ENCODE measurements around the gene C2CD2.

C2CD2 gene

DNA sequence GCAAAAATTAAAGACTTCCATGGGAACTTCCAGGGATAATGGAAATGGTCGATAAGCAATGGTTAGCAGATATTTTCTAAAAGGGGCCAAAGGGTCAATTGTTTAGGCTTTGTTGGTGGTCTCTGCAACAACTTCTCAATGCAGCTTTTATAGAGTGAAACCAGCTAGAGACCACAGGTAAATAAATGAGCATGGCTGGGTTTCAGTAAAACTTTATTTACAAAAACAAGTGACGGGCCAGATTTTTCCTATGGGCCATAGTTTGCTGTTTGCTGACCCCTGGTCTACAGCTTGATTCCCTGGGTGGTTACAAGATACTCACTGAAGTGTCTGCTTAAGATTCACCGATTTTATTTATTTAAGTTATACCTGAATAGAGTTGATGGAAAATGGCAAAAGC, 52.0 kb downstream of the C2CD2 start:
- FAIRE-seq, result no peak
- TF ChIP-seq TAF1 (IDR thresholded peaks at IDR 0.05; ENCODE audit: borderline replicate concordance, low read depth, low read length), result no peak
- TF ChIP-seq POLR2AphosphoS5 (IDR thresholded peaks at IDR 0.05; ENCODE audit: low read depth, low read length), result no peak

DNA sequence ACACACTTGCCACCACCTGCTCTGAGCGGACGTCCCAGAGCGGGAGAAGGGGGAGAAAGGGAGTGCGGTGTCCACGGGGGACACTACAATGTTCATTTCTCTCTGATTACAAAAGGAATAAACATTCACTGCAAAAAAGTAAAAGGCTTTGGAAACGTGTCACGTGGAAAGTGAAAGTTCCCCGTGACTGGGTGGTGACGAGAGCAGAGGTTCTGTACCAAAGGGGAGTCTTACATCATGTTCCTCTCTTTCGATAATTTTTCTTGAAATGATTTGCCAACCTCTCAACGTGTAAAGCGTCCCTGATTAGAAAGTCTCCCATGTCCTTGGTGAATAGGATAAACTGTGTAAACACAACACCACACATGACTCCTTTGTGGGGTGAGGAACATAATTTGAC, 52.7 kb downstream of the C2CD2 start:
- no peak for DNase-seq (ENCODE audit: insufficient read length)
- no peak for TF ChIP-seq POLR2AphosphoS5 (IDR thresholded peaks at IDR 0.05; ENCODE audit: low read depth, low read length)
- TF ChIP-seq TAF1 (IDR thresholded peaks at IDR 0.05; ENCODE audit: borderline replicate concordance, low read depth, low read length), result no peak
- no peak for TF ChIP-seq POLR2A (IDR thresholded peaks at IDR 0.05; ENCODE audit: low read depth, low read length)
- FAIRE-seq, result no peak

More for the DNA sequence above, 52.0 kb downstream of the C2CD2 start:
- DNase-seq (ENCODE audit: insufficient read length), result no peak

DNA sequence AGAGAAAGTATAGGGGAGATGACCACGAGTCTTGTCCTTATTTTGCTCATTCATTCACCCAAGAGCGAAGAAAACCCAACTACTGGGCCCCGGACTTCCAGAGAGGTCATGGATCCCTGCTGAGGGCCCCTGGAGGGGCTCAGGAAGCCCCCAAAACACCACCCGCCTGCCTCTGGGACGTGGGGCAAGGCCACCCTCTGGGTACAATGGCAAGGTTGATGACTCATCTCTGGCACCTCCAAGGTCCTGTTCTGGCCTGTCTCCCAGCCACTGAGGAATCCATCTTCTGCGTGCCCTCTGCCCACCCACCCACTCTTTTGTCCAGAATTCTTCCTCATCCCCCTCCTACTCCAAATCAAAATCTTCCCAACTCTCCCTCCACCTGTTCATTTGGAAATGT, 53.4 kb downstream of the C2CD2 start:
- no peak for FAIRE-seq
- TF ChIP-seq POLR2AphosphoS5 (IDR thresholded peaks at IDR 0.05; ENCODE audit: low read depth, low read length) (no peak), TAF1 (IDR thresholded peaks at IDR 0.05; ENCODE audit: borderline replicate concordance, low read depth, low read length) (no peak), POLR2A (IDR thresholded peaks at IDR 0.05; ENCODE audit: low read depth, low read length) (no peak)
- DNase-seq (ENCODE audit: insufficient read length), result no peak

DNA sequence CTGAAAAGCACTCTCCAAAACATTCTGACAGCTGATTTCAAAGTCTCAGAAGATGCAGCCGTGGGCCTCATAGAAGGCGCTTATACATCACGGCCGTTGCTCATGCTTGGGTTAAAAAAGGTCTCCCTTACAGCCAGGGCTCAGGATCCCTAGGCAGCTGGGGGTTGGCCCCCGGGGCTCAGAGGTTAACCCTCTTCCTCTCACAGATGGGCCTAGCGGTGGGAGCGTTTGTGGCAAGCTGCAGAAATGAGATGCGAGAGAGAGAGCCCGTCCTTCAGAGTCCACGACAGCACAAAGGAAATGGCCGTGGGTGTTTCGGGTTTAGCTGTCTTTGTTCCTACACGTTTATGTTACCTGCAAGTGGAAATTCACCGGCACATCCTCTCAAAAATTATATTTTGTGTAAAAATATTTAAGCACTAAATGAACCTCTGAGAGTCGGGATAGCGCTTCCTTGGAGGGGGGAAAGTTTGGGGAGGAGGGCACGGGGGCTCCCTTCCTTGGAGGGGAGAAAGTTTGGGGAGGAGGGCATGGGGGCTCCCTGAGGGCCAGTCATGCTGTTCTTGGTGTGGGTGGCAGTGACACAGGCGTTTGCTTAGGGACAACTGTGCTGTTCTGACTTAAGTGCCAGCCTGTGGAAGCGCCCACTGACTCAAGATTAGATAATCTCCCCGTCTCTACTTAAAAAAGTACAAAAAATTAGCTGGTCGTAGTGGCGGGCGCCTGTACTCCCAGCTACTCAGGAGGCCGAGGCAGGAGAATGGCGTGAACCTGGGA, 54.2 kb downstream of the C2CD2 start:
- no peak for DNase-seq (ENCODE audit: insufficient read length)
- TF ChIP-seq POLR2A (IDR thresholded peaks at IDR 0.05; ENCODE audit: low read depth, low read length) (no peak), TAF1 (IDR thresholded peaks at IDR 0.05; ENCODE audit: borderline replicate concordance, low read depth, low read length) (no peak)
- no peak for FAIRE-seq

DNA sequence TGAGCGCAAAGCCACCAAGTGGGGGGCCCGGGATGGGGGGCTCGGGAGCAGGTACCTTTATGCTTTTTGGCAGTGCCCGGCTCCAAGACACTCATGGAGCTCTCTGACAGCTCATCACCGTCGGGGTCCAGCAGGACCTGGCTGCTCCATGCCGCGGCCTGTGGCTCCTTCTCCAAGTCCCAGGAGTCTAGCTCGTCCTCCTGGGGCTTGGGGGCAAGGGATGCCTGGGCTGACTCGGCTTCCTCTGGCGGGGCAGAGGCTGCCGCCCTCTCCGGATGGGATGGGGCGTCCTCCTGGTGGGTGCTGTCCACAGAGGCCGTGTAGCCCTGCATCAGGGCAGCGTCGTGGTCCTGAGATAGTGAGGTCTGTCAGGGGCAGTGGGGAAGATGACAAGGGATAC, 54.8 kb downstream of the C2CD2 start:
- TF ChIP-seq POLR2AphosphoS5 (IDR thresholded peaks at IDR 0.05; ENCODE audit: low read depth, low read length) (no peak), TAF1 (IDR thresholded peaks at IDR 0.05; ENCODE audit: borderline replicate concordance, low read depth, low read length) (no peak), POLR2A (IDR thresholded peaks at IDR 0.05; ENCODE audit: low read depth, low read length) (no peak)
- FAIRE-seq, result no peak
- DNase-seq (ENCODE audit: insufficient read length), result no peak

DNA sequence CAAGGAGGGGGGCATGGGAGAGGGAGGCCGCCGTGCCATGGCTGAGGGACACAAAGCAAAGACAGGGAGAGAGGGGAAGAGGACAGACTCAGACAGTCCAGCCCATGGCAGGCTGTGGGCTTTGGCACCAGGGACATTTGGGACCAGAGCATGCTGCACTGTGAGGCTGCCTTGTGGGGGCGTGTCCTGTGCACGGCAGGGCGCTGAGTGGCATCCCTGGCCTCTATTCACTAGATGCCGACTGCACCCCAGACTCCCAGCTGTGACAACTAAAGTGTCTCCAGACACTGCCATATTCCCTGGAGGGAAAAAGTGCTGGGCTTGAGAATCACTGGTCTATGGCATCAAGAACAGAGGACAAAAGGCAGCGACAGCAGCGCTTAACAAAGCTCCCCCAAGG, 56.1 kb downstream of the C2CD2 start:
- DNase-seq (ENCODE audit: insufficient read length), result no peak
- TF ChIP-seq POLR2A (IDR thresholded peaks at IDR 0.05; ENCODE audit: low read depth, low read length), result no peak
- FAIRE-seq, result no peak

DNA sequence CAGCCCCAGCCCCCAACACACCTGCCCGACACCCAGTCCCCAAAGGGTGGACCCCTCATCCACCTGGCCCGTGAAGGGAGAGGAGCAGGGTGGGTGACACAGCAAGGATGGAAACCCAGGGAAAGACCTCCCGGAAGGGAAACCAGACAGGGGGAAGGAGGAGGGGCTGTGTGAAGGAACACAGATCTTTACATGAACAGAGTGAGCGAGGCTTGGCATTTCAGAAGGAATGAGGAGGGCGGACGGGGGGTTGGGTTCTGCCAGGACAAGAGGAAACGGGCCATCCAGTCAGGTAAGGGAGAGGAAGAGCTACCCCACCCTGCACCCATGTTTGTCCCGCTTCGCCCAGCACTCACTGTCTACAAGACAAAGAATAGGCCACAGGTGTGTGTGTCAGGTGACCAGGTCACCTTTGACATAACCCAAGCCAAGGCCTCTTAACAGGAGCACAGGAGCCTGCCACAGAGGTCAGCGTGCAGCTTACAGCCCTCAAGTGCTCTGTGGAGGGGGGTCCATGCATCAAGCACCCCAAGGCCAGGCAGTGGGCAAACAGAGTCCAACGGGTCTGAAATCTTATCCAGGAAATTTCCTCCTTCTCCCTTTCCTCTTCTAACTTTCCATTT, 56.7 kb downstream of the C2CD2 start:
- TF ChIP-seq TAF1 (IDR thresholded peaks at IDR 0.05; ENCODE audit: borderline replicate concordance, low read depth, low read length) (no peak), POLR2AphosphoS5 (IDR thresholded peaks at IDR 0.05; ENCODE audit: low read depth, low read length) (no peak), POLR2A (IDR thresholded peaks at IDR 0.05; ENCODE audit: low read depth, low read length) (no peak)
- FAIRE-seq, result no peak
- DNase-seq (ENCODE audit: insufficient read length), result no peak

DNA sequence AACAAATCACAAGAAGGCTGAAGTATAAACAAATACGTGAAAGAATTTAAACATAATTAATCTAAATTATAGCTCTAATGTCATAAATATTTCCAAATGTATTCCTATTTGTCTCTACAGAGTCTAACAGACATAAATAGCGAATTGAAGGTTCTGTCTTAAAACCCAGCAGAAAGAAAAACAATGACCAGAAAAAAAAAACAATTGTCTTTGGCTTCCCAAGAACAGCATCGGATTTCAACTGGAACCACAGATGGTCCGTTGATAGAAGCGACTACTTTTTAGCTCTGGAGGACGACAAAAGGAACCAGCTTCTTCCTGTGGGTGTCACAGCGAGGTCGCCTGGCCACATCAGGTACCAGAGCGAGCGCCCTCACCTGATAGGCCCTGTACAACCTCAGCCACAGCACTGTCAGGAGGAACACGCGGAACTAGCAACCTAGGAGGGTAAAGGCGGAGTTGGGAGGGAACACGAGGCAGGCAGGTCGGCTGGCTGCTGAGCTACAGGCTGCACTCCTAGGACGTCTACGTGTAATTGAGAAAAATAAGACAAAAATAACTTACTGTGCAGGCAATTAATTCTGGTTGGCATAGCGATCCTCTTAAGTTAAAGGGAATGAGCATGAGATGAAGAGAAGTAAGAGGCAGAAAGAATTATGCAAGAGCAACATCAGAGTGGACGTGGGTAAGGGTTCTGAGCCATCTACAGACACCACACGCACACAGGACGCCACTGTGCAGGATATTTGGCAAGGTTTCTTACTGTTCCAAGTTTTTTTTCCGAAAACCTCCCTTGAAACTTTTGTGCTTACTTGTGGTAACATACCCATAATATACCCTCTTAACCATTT, 58.0 kb downstream of the C2CD2 start:
- no peak for FAIRE-seq

DNA sequence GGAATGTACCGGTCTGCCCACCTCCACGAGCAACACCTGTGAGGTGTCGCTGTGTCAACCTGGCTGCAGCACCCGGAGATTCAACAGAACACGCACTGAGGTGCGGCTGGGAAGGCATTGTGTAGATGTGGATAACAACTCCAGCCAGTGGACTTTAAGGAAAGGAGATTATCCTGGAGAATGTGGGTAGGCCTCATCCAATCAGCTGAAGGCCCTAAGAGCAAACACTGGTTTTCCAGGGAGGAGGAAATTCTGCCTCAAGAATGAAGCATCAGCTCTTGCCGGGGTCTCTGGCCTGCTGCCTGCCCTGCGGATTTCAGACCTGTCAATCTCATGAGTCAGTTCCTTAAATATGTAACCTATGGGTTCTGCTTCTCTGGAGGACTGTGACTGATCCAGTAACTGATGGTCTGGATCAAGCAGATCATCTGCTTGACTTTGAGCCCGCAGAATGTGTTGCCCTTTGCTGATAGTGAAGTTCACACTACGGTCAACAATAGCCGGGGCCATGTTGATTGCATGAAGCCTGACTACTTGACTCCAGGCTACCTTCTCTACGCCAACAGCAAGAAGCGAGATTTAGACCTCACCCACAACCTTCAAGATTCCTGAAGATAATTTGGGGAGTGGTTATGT, 58.8 kb downstream of the C2CD2 start:
- TF ChIP-seq POLR2A (IDR thresholded peaks at IDR 0.05; ENCODE audit: low read depth, low read length) (no peak), POLR2AphosphoS5 (IDR thresholded peaks at IDR 0.05; ENCODE audit: low read depth, low read length) (no peak), TAF1 (IDR thresholded peaks at IDR 0.05; ENCODE audit: borderline replicate concordance, low read depth, low read length) (no peak)
- FAIRE-seq, result no peak
- no peak for DNase-seq (ENCODE audit: insufficient read length)

More for the DNA sequence above, 58.0 kb downstream of the C2CD2 start:
- TF ChIP-seq TAF1 (IDR thresholded peaks at IDR 0.05; ENCODE audit: borderline replicate concordance, low read depth, low read length) (no peak), POLR2A (IDR thresholded peaks at IDR 0.05; ENCODE audit: low read depth, low read length) (no peak), POLR2AphosphoS5 (IDR thresholded peaks at IDR 0.05; ENCODE audit: low read depth, low read length) (no peak)
- no peak for DNase-seq (ENCODE audit: insufficient read length)

DNA sequence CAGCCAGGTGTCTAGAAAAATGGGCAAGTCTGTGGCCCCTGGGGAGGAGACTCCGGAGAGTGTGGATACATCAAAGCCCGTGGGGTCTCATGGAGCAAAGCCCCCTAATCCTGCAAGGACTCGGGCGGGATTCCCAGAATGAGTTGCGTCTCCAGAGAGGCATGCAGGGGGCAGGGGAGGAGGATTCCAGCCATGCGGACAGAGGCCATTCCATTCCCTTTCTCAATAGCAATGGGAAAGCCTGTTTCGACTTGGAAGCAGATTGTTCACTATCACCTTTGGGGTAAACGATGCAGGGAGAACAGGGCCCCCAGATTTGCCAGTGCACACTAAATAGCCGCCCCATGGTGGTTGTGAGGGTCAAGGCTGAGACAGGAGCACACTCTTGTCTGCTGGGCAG, 59.3 kb downstream of the C2CD2 start:
- FAIRE-seq (no peak), DNase-seq (ENCODE audit: insufficient read length) (no peak)
- TF ChIP-seq POLR2AphosphoS5 (IDR thresholded peaks at IDR 0.05; ENCODE audit: low read depth, low read length), result no peak
- no peak for TF ChIP-seq POLR2A (IDR thresholded peaks at IDR 0.05; ENCODE audit: low read depth, low read length)
- no peak for TF ChIP-seq TAF1 (IDR thresholded peaks at IDR 0.05; ENCODE audit: borderline replicate concordance, low read depth, low read length)

DNA sequence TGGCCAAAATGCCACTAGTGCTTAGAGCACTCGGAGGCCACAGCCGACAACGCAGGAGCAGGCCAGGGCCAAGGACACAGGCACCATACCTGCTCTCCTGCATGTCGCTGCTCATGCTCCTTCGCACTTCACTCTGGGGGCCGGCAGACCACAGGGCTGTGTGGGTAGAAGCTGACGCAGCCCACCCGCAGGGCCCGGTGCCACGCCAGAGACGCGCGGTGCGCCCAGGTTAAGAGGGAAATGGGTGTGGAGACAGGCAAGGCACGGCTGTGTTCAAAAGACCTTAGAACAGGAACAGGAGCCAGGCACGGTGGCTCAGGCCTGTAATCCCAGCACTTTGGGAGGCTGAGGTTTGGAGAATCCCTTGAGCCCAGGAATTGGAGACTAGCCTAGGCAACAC, 61.1 kb downstream of the C2CD2 start:
- no peak for TF ChIP-seq POLR2A (IDR thresholded peaks at IDR 0.05; ENCODE audit: low read depth, low read length)
- TF ChIP-seq TAF1 (IDR thresholded peaks at IDR 0.05; ENCODE audit: borderline replicate concordance, low read depth, low read length), result no peak
- TF ChIP-seq POLR2AphosphoS5 (IDR thresholded peaks at IDR 0.05; ENCODE audit: low read depth, low read length), result no peak
- no peak for DNase-seq (ENCODE audit: insufficient read length)
- no peak for FAIRE-seq

Data from GM12892 (cell line).